Measurements from ENCODE around the gene EXD3. TPM values are rescaled to one million over a fixed set of nuclear protein-coding genes. Genes with fewer than 3 reads are reported as not detected.

EXD3 gene
- total and polyA plus RNA-seq, 2 of the 4 experiments (the other 2 are of a cell fraction), result 1.1 to 7.4 TPM

GRCh38 chr9:137452761-137453642 is 30.0 kb upstream of the EXD3 start:
- no peak overlapping the region for H3K27ac ChIP-seq (ENCODE audit: insufficient read depth, low read length)
- H4K20me1 ChIP-seq (ENCODE audit: insufficient read depth, low read length), result peaks cover 33% of the 10 kb centered on the region
- CTCF ChIA-PET, result interaction anchor here (1.1 kb wide), 1 partner anchor 7 kb away, joined by 3 read pairs; no protein-coding TSS in a partner anchor
- WGBS, 2 experiments (ENCODE audit: extremely low coverage in 2 of 2, insufficient read length in 1 of 2), result 97% methylated on average over 5 of the region's 43 CpGs; no CpG with 5 or more reads in 1 of the 2 experiments
- no peak overlapping the region for H2AK9ac ChIP-seq (replicated peaks; ENCODE audit: low read depth, low read length, poor library complexity)
- H3K4me1 ChIP-seq (ENCODE audit: control insufficient read depth, insufficient read depth, low read length), result peaks cover 19% of the 10 kb centered on the region
- H2AK5ac ChIP-seq (ENCODE audit: low read depth, low read length), result no peak overlapping the region
- DNase-seq (no peak), ATAC-seq (ENCODE audit: low read depth) (no peak)
- POLR2A ChIA-PET (ENCODE audit: unreplicated experiment), result no interaction called here
- no peak overlapping the region for H3K56ac ChIP-seq (ENCODE audit: extremely low read depth, insufficient read depth, low read length)
- H3K9me1 ChIP-seq (ENCODE audit: insufficient read depth, low read length), result no peaks in the 10 kb centered on the region
- peaks cover 6 to 35% of the 10 kb centered on the region in 2 experiments; a peak in 3 of 4 replicates for H3K79me1 ChIP-seq (ENCODE audit: low read depth in 1 of 2, low read length in 2 of 2)
- no peak overlapping the region; a peak in 1 of 4 replicates for H4K8ac ChIP-seq (ENCODE audit: low read depth in 2 of 2, low read length in 2 of 2)
- H3K4me3 ChIP-seq (ENCODE audit: insufficient read depth, low read depth, low read length), result no peak overlapping the region
- no peaks in the 10 kb centered on the region for H3K27me3 ChIP-seq (ENCODE audit: control insufficient read depth, insufficient read depth, low read length)
- no peak overlapping the region for H3K4ac ChIP-seq (ENCODE audit: low read depth, low read length)
- no peak overlapping the region for H2BK20ac ChIP-seq (ENCODE audit: low read depth, low read length)
- peaks cover 48% of the 10 kb centered on the region for H3K36me3 ChIP-seq (ENCODE audit: control insufficient read depth, insufficient read depth, low read length)
- TF ChIP-seq RAD21 (IDR thresholded peaks at IDR 0.05; ENCODE audit: low read length) (no peak), BHLHE40 (IDR thresholded peaks at IDR 0.05; ENCODE audit: low read depth, low read length) (no peak)
- H2AFZ ChIP-seq (replicated peaks; ENCODE audit: low read length, poor library complexity), result no peak overlapping the region
- no TSS peak for BruUV-seq (replicated peaks)
- no peak overlapping the region; the same call in 1 of the 2 replicates for H3K4me2 ChIP-seq (ENCODE audit: low read depth, low read length)
- dilution Hi-C loops (cut with HindIII; ENCODE audit: low sequenced_read_pairs, unreplicated experiment), result no loop called here
- H4K5ac ChIP-seq (ENCODE audit: low read depth, low read length), result no peak overlapping the region
- H3K14ac ChIP-seq (replicated peaks; ENCODE audit: low read depth, low read length), result no peak overlapping the region
- H2BK120ac ChIP-seq (ENCODE audit: low read depth, low read length), result no peak overlapping the region
- H3K23ac ChIP-seq (ENCODE audit: low read depth, low read length), result no peak overlapping the region
- no peak overlapping the region for H2BK15ac ChIP-seq (ENCODE audit: low read depth, low read length)
- intact Hi-C loops (cut with micrococcal nuclease), result no loop called here
- H3K18ac ChIP-seq (ENCODE audit: low read depth, low read length), result no peak overlapping the region
- no peak overlapping the region for H4K91ac ChIP-seq (ENCODE audit: insufficient read depth, low read depth, low read length)
- no peaks in the 10 kb centered on the region for H3K9me3 ChIP-seq (ENCODE audit: control insufficient read depth, insufficient read depth, low read length)
- H3K9ac ChIP-seq (ENCODE audit: low read depth, low read length), result no peak overlapping the region
- H2BK5ac ChIP-seq (ENCODE audit: low read depth, low read length, poor library complexity, severe bottlenecking), result no peak overlapping the region
- in situ Hi-C loops (cut with MboI; ENCODE audit: low sequenced_read_pairs), result no loop called here

All from IMR-90 (cell line).